IMR-90 (cell line): ENCODE data around the gene PROKR2. TPM values are rescaled to one million over a fixed set of nuclear protein-coding genes. Genes with fewer than 3 reads are reported as not detected.

Experiments used
- ATAC-seq: fragments of 200-7000 bp; cut with Tn5 transposase; 2 replicates; pipeline ENCODE4 v1.9.1; 2020; ENCODE audit warnings: low read depth, mild to moderate bottlenecking, moderate library complexity
- BruUV-seq: library from RNA; stranded (reverse); fragments of 400-500 nt; replicated peaks from 2 replicates; lab custom pipeline; 2021; lab: Mats Ljungman, UMichigan
- CTCF ChIA-PET: fragments of 300-600 bp; formaldehyde crosslinking; extraction: SDS; loops from one replicate; lab custom pipeline; 2021; ENCODE audit warnings: antibody characterized with exemption; lab: Yijun Ruan, JAX
- POLR2A ChIA-PET: fragments of 300-600 bp; sonication (Branson Sonifier 250); formaldehyde crosslinking; loops from one replicate; lab custom pipeline; 2022; ENCODE audit warnings: antibody characterized with exemption; ENCODE audit not compliant: unreplicated experiment; lab: Charles Lee
- DNase-seq: peaks from one replicate; pipeline ENCODE4 v3.0.0; 2013
- H2AFZ ChIP-seq: replicated peaks from 2 replicates; pipeline ENCODE3; 2013; ENCODE audit warnings: low read length, mild to moderate bottlenecking; ENCODE audit not compliant: poor library complexity
- H2AK5ac ChIP-seq: 2 replicates; pipeline ENCODE4 v1.6.1; 2013; ENCODE audit warnings: low read depth, low read length, inconsistent platforms
- H2AK9ac ChIP-seq: replicated peaks from 2 replicates; pipeline ENCODE3; 2013; ENCODE audit warnings: mild to moderate bottlenecking, low read depth, low read length, moderate library complexity; ENCODE audit not compliant: poor library complexity
- H2BK120ac ChIP-seq: 2 replicates; pipeline ENCODE4 v1.6.1; 2013; ENCODE audit warnings: low read depth, low read length, inconsistent platforms
- H2BK15ac ChIP-seq: 3 replicates; pipeline ENCODE4 v1.6.1; 2013; ENCODE audit warnings: low read depth, low read length, inconsistent platforms
- H2BK20ac ChIP-seq: 2 replicates; pipeline ENCODE4 v1.6.1; 2013; ENCODE audit warnings: low read depth, mild to moderate bottlenecking, inconsistent platforms, low read length, moderate library complexity
- H2BK5ac ChIP-seq: 2 replicates; pipeline ENCODE4 v1.6.1; 2013; ENCODE audit warnings: mild to moderate bottlenecking, low read depth, low read length, inconsistent platforms; ENCODE audit not compliant: poor library complexity, severe bottlenecking
- H3K14ac ChIP-seq: replicated peaks from 2 replicates; pipeline ENCODE4 v1.6.1; 2013; ENCODE audit warnings: low read depth, low read length, inconsistent platforms
- H3K18ac ChIP-seq: 2 replicates; pipeline ENCODE4 v1.6.1; 2013; ENCODE audit warnings: low read depth, low read length, control low read depth
- H3K23ac ChIP-seq: 2 replicates; pipeline ENCODE4 v1.6.1; 2013; ENCODE audit warnings: low read depth, low read length, inconsistent platforms
- H3K27ac ChIP-seq: 2 replicates; pipeline ENCODE4 v1.5.1; 2013; ENCODE audit warnings: mild to moderate bottlenecking, control low read depth, low read length; ENCODE audit not compliant: insufficient read depth
- H3K27me3 ChIP-seq: 2 replicates; pipeline ENCODE4 v1.6.1; 2013; ENCODE audit warnings: low read length; ENCODE audit not compliant: control insufficient read depth, insufficient read depth
- H3K36me3 ChIP-seq: 2 replicates; pipeline ENCODE4 v1.6.1; 2013; ENCODE audit warnings: low read length, mixed read lengths; ENCODE audit not compliant: control insufficient read depth, insufficient read depth
- H3K4ac ChIP-seq: 2 replicates; pipeline ENCODE4 v1.6.1; 2013; ENCODE audit warnings: low read depth, low read length, inconsistent platforms
- H3K4me1 ChIP-seq: 2 replicates; pipeline ENCODE4 v1.6.1; 2013; ENCODE audit warnings: low read length, mixed read lengths; ENCODE audit not compliant: control insufficient read depth, insufficient read depth
- H3K4me2 ChIP-seq: 2 replicates; pipeline ENCODE4 v1.6.1; 2013; ENCODE audit warnings: low read depth, mild to moderate bottlenecking, control low read depth, low read length, moderate library complexity
- H3K4me3 ChIP-seq: 2 replicates; pipeline ENCODE4 v1.5.1; 2013; ENCODE audit warnings: low read depth, mild to moderate bottlenecking, control low read depth, low read length, moderate library complexity; ENCODE audit not compliant: insufficient read depth
- H3K56ac ChIP-seq: 2 replicates; pipeline ENCODE4 v1.6.1; 2013; ENCODE audit warnings: low read length, inconsistent platforms; ENCODE audit not compliant: insufficient read depth; ENCODE audit errors: extremely low read depth
- H3K79me1 ChIP-seq, 2 experiments: 2 replicates each; pipeline ENCODE4 v1.6.1; 2013; ENCODE audit warnings: low read length in 2 of 2, inconsistent platforms in 1 of 2, low read depth in 1 of 2
- H3K9ac ChIP-seq: 2 replicates; pipeline ENCODE4 v1.6.1; 2013; ENCODE audit warnings: low read depth, low read length, control low read depth
- H3K9me1 ChIP-seq: 2 replicates; pipeline ENCODE4 v1.6.1; 2013; ENCODE audit warnings: low read length, inconsistent platforms; ENCODE audit not compliant: insufficient read depth
- H3K9me3 ChIP-seq: 2 replicates; pipeline ENCODE4 v1.6.1; 2013; ENCODE audit warnings: low read length; ENCODE audit not compliant: control insufficient read depth, insufficient read depth
- H4K20me1 ChIP-seq: 2 replicates; pipeline ENCODE4 v1.6.1; 2013; ENCODE audit warnings: low read length, inconsistent platforms; ENCODE audit not compliant: insufficient read depth
- H4K5ac ChIP-seq: 2 replicates; pipeline ENCODE4 v1.6.1; 2013; ENCODE audit warnings: mild to moderate bottlenecking, low read depth, low read length, control low read depth
- H4K8ac ChIP-seq, 2 experiments: 2 replicates each; pipeline ENCODE4 v1.6.1; 2013; ENCODE audit warnings: low read depth in 2 of 2, low read length in 2 of 2, control low read depth in 1 of 2, inconsistent platforms in 1 of 2
- H4K91ac ChIP-seq: 2 replicates; pipeline ENCODE4 v1.6.1; 2013; ENCODE audit warnings: low read depth, low read length, inconsistent platforms; ENCODE audit not compliant: insufficient read depth
- CTCF ChIP-seq: conservative IDR thresholded peaks from 2 replicates; pipeline ENCODE4 v1.5.1; 2012; ENCODE audit warnings: mild to moderate bottlenecking, low read depth, low read length, improper control_type of control experiment
- FOS ChIP-seq: fragments of 150-350 bp; IDR thresholded peaks from 2 replicates; pipeline ENCODE4 v1.6.1; 2016; ENCODE audit warnings: low read depth, low read length
- MAFK ChIP-seq: IDR thresholded peaks from 2 replicates; pipeline ENCODE4 v1.6.1; 2012; ENCODE audit warnings: low read depth, low read length, improper control_type of control experiment
- NFE2L2 ChIP-seq: fragments of 150-350 bp; IDR thresholded peaks from 2 replicates; pipeline ENCODE4 v1.6.1; 2016; ENCODE audit warnings: low read depth, mild to moderate bottlenecking, low read length
- POLR2A ChIP-seq: IDR thresholded peaks from 2 replicates; pipeline ENCODE4 v1.6.1; 2012; ENCODE audit warnings: mild to moderate bottlenecking, low read depth, low read length
- RCOR1 ChIP-seq: IDR thresholded peaks from 2 replicates; pipeline ENCODE4 v1.6.1; 2012; ENCODE audit warnings: mild to moderate bottlenecking, low read length, improper control_type of control experiment; ENCODE audit not compliant: insufficient replicate concordance
- SMC3 ChIP-seq: fragments of 150-350 bp; IDR thresholded peaks from 2 replicates; pipeline ENCODE4 v1.6.1; 2016; ENCODE audit warnings: low read depth, mild to moderate bottlenecking, antibody characterized with exemption, low read length, moderate library complexity
- WGBS, 2 experiments: methylation state at CpG; one replicate each; pipeline versions ENCODE4 v1.1.5 to v1.1.7; 2013; ENCODE audit warnings: missing lambda C conversion rate in 2 of 2; ENCODE audit not compliant: insufficient read length in 1 of 2; ENCODE audit errors: extremely low coverage in 2 of 2; 5-methylcytosine and 5-hydroxymethylcytosine counted together
- dilution Hi-C: fragments of 300-500 bp; cut with HindIII; formaldehyde crosslinking; loops from one replicate; pipeline ENCODE4 v1.14.3; 2018; ENCODE audit warnings: low sequenced_read_pairs; ENCODE audit not compliant: unreplicated experiment
- in situ Hi-C: fragments of 300-500 bp; cut with MboI; formaldehyde crosslinking; loops from 3 replicates; pipeline ENCODE4 v1.14.3; 2019; ENCODE audit warnings: low sequenced_read_pairs, inconsistent platforms, mixed read lengths
- intact Hi-C: fragments of 100-400 bp; cut with micrococcal nuclease; formaldehyde crosslinking; loops from 2 replicates; pipeline ENCODE4 v1.10.0; 2022
- polyA plus RNA-seq, 3 experiments: library from polyadenylated mRNA; depleted of rRNA; stranded (reverse); fragments of >200 nt; gene quantifications; 2 replicates each; pipeline ENCODE4 v1.2.3, GENCODE V29; 2012; ENCODE audit warnings: low replicate concordance in 1 of 3
- total RNA-seq: library from RNA; depleted of rRNA; stranded (reverse); fragments of >200 nt; gene quantifications from 2 replicates; pipeline ENCODE4 v1.2.3, GENCODE V29; 2012

PROKR2 gene
- total and polyA plus RNA-seq, 2 of the 4 experiments (the other 2 are of a cell fraction) = not detected

GRCh38 chr20:5327356-5327755 is 10.6 kb upstream of the PROKR2 start:
- H4K20me1 ChIP-seq = no peaks in the 10 kb centered on the region
- H3K79me1 ChIP-seq = no peaks in the 10 kb centered on the region

More at GRCh38 chr20:5327356-5327755, 10.6 kb upstream of the PROKR2 start:
- Histone ChIP-seq H2AK5ac (no peak overlapping the region), H3K9me3 (no peaks in the 10 kb centered on the region), H2BK20ac (no peak overlapping the region), H3K4me3 (no peak overlapping the region), H3K18ac (no peak overlapping the region), H4K8ac (no peak overlapping the region), H3K27me3 (peaks cover 4% of the 10 kb centered on the region), H4K5ac (no peak overlapping the region), H3K9ac (no peak overlapping the region), H3K23ac (no peak overlapping the region), H3K56ac (no peak overlapping the region), H2BK15ac (no peak overlapping the region), H3K14ac (no peak overlapping the region), H3K36me3 (no peaks in the 10 kb centered on the region), H4K91ac (no peak overlapping the region), H2BK5ac (no peak overlapping the region), H3K4me2 (no peak overlapping the region), H3K4me1 (no peaks in the 10 kb centered on the region), H3K27ac (no peak overlapping the region), H3K4ac (no peak overlapping the region), H3K9me1 (no peaks in the 10 kb centered on the region), H2AFZ (no peak overlapping the region), H2AK9ac (no peak overlapping the region), H2BK120ac (no peak overlapping the region)
- POLR2A ChIA-PET = no interaction called here
- TF ChIP-seq POLR2A (no peak), FOS (no peak), CTCF (no peak), RCOR1 (no peak), MAFK (no peak), SMC3 (no peak), NFE2L2 (no peak)
- intact Hi-C loops (no loop called here), in situ Hi-C loops (no loop called here), dilution Hi-C loops (no loop called here)
- ATAC-seq (no peak), DNase-seq (no peak)
- CTCF ChIA-PET = no interaction called here
- BruUV-seq = no TSS peak
- 20% methylated on average over 1 of the region's 3 CpGs; no CpG with 5 or more reads in 1 of the 2 experiments for WGBS, 2 experiments
